Glomerular visceral epithelial cell (primary cell): Measurements from ENCODE around the gene C1QTNF12.

Experiments used
- DNase-seq: peaks from one replicate; pipeline ENCODE4 v3.0.0-alpha.2; 2016; ENCODE audit errors: extremely low spot score

Gene C1QTNF12, protein sequence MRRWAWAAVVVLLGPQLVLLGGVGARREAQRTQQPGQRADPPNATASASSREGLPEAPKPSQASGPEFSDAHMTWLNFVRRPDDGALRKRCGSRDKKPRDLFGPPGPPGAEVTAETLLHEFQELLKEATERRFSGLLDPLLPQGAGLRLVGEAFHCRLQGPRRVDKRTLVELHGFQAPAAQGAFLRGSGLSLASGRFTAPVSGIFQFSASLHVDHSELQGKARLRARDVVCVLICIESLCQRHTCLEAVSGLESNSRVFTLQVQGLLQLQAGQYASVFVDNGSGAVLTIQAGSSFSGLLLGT

DNA sequence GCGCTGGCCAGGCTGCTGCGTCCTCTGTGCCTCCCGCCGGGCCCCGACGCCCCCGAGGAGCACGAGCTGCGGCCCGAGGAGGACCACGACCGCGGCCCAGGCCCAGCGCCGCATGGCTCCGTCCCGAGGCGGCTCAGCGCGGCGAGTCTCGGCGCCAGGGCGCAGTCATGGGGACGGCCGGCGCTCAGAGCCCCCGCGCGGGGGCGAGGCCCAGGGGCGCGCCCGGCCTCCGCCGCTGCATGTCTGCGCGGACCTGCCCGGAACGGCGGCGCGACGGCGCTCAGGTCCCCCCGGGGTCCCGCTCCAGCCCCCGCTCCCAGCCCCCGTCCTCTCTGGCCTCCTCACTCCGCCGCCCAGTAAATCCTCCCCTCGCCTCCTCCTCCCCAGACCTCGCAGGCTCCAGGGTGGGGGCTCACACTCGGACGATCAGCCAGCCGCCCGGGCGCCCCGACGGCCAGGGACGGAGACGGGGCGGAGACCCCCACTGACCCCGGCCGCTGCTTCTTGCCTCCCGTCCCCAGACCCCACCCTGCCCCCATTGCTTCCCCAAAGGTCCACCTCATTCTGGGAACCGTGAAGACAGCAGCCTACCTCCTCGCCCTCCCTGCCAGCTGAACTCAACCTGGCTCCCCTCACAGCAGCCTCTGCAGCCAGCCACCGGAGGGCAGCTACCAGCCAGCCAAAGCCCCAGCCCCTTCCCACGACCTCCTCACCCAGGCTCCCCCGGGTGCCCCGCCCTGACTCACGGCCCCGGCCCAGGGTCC, at the start of gene C1QTNF12:
Gene C1QTNF12, minus strand, starts transcription at position 146 of the 764 bp plus-strand sequence. Its CDS starts 32 bp downstream, at position 114.
- DNase-seq, result no peak

GRCh38 chr1:1295154-1295923, 48.8 kb upstream of the C1QTNF12 start:
- no peak for DNase-seq

GRCh38 chr1:1294250-1294890, 47.8 kb upstream of the C1QTNF12 start:
- no peak for DNase-seq

GRCh38 chr1:1293263-1294249, 47.0 kb upstream of the C1QTNF12 start:
- DNase-seq, result no peak

- DNase-seq, result no peak
Observed at GRCh38 chr1:1292851-1293250, 46.3 kb upstream of the C1QTNF12 start.

DNA sequence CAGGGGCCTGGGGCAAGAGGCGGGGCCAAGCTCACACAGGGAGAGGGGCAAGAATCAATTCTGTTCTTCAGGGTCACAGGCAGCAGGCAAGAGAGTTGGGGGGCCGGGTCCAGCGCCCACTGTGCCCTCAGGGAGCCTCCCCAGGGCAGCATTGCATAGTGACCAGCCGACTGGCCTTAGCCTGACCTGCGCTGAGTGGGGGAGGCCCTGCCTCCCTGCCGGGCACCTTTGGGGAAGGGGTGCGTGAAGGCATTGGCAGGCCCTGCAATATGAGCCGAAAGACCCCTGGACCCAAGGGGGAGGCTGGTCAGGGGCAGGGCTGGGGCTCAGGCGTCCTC, 45.9 kb upstream of the C1QTNF12 start:
- DNase-seq, result no peak

- DNase-seq, result peak; percentile 76
Observed at GRCh38 chr1:1291548-1292441, 45.3 kb upstream of the C1QTNF12 start.

DNA sequence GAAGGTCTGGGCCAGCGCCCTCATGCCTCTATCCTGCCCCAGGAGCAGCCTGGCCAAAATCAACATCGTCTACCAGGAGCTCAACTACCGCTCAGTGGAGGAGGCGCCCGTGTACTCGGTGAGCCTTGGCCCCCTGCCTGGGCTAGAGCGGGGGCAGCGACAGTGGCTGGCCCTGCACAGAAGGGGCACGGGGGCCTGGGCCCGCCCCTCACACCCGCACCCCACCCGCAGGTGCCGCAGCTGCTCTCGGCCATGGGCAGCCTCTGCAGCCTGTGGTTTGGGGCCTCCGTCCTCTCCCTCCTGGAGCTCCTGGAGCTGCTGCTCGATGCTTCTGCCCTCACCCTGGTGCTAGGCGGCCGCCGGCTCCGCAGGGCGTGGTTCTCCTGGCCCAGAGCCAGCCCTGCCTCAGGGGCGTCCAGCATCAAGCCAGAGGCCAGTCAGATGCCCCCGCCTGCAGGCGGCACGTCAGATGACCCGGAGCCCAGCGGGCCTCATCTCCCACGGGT, 44.6 kb upstream of the C1QTNF12 start:
- DNase-seq, result no peak

DNA sequence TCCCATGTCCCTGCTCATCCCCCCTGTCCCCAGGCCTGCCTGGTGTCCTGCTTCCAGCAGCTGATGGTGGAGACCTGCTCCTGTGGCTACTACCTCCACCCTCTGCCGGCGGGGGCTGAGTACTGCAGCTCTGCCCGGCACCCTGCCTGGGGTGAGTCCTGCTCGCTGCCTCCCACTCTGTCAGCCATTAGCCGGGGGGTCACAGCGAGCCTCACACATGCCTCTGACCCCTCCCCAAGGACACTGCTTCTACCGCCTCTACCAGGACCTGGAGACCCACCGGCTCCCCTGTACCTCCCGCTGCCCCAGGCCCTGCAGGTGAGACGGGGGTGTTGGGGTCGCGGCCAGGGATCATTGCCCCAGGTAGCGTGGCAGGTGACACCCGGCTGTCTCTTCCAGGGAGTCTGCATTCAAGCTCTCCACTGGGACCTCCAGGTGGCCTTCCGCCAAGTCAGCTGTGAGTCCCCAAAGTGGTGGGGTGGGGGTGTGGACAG, 43.8 kb upstream of the C1QTNF12 start:
- peak; percentile 72 for DNase-seq

- DNase-seq, result no peak
Observed at GRCh38 chr1:1287288-1288110, 41.0 kb upstream of the C1QTNF12 start.

GRCh38 chr1:1286313-1287261, 40.1 kb upstream of the C1QTNF12 start:
- no peak for DNase-seq

- DNase-seq, result no peak
Observed at GRCh38 chr1:1285611-1286311, 39.2 kb upstream of the C1QTNF12 start.

GRCh38 chr1:1285102-1285571, 38.6 kb upstream of the C1QTNF12 start:
- no peak for DNase-seq

DNA sequence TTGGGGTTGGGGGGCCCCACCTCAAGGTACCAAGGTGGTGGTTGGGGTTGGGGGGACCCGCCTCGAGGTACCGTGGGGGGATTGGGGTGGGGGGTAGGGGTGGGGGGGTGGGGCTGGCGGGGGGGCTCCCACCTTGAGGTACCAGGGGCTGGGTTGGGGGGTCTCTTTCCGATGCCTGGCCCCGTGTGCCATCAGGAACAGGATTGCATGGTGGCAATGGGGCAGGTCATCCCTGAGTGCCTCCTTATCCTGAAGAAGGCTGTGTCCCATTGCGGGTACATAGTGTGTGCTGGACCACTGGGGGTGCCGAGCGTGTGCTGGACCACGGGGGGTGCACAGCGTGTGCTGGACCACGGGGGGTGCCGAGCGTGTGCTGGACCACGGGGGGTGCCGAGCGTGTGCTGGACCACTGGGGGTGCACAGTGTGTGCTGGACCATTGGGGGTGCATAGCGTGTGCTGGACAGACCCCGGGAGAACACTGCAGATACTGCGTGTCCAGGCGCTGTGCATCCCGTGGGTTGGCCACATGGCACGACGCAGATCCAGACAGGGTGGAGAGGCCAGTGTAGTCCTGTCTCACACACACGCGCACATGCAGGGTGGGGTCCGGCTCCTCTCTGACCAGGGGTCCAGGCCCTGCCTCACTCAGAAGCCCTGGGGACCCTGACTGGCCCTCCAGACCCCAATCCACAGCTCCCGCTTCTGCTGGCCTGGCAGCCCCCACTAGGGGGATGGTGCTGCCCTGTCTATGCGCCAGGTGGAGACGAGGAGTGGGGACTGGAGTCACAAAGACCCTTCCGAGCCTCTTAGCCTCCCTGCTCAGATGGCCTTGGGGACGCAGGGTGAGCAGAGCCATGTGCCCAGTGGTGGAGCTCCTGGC, 37.9 kb upstream of the C1QTNF12 start:
- DNase-seq, result no peak

DNA sequence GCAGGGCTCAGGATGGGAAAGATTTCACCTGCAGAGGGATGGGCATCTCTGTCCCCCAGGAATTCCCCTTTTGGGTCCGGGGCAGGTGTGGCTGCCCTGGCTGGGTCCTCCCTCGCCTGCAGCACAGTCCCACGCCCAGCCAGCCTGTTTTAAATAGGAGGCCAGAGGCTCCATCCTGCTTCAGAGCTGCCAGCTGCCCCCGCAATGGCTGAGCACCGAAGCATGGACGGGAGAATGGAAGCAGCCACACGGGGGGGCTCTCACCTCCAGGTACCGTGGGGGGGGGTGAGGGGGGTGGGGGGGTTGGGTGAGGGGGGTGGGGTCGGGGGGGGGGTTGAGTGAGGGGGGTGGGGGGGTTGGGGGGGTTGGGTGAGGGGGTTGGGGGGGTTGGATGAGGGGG, 37.3 kb upstream of the C1QTNF12 start:
- peak; percentile 56 for DNase-seq

GRCh38 chr1:1282998-1283397, 36.5 kb upstream of the C1QTNF12 start:
- DNase-seq, result no peak
